ENCODE results near the gene CDON.

- TF ChIP-seq CTCF (IDR thresholded peaks at IDR 0.05) = no peak
- no peak for TF ChIP-seq MAZ (IDR thresholded peaks at IDR 0.05; ENCODE audit: borderline replicate concordance, low read depth, low read length)
- TF ChIP-seq REST (IDR thresholded peaks at IDR 0.05) = no peak
- TF ChIP-seq EP300 (IDR thresholded peaks at IDR 0.05) = no peak
- no peak for TF ChIP-seq RFX5 (IDR thresholded peaks at IDR 0.05)
- TF ChIP-seq PHF8 (IDR thresholded peaks at IDR 0.05; ENCODE audit: borderline replicate concordance, low read depth) = no peak
- TF ChIP-seq, protein P1, sequence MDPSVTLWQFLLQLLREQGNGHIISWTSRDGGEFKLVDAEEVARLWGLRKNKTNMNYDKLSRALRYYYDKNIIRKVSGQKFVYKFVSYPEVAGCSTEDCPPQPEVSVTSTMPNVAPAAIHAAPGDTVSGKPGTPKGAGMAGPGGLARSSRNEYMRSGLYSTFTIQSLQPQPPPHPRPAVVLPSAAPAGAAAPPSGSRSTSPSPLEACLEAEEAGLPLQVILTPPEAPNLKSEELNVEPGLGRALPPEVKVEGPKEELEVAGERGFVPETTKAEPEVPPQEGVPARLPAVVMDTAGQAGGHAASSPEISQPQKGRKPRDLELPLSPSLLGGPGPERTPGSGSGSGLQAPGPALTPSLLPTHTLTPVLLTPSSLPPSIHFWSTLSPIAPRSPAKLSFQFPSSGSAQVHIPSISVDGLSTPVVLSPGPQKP (IDR thresholded peaks at IDR 0.05; ENCODE audit: low read depth, low read length) = no peak
These were observed 814 bp upstream of the CDON start for GRCh38 chr11:126063507-126063852.
